GM18517 (cell line): ENCODE measurements around the gene PSORS1C2.

Experiments
- ATAC-seq: cut with Tn5 transposase; IDR thresholded peaks from one replicate; pipeline ENCODE4 v1.9.1; 2021; ENCODE audit warnings: mild to moderate bottlenecking, moderate library complexity; ENCODE audit not compliant: unreplicated experiment

Gene PSORS1C2

DNA sequence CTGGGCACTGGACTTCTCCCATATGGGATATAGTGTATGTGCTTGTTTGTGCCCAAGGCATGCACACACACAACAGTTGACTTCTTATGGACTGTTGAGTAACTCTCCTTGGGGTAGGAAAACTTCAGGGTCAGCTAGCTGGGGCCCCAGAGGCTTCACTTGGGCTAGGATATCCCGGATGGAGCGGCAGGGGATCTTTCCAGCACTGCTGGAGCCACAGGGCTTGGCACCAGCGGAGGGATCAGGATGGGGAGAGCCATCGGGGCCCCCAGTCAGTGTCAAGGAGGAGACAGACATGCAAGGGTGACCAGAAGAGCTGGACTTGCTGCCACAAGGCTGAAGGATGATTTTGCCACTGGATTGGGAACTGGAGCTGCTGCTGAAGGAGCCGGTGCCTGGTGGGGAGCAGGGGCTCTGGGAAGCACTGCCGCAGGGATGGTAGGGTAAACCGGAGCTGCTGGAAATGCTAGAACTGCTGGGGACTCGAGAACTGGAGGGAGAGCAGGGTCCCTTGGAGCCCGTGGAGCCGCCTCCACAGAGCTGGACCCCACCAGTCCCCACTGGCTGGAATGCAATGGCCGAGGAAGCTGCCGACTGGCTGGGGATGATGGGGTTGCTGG is 22.8 kb downstream of the PSORS1C2 start:
- no peak for ATAC-seq

DNA sequence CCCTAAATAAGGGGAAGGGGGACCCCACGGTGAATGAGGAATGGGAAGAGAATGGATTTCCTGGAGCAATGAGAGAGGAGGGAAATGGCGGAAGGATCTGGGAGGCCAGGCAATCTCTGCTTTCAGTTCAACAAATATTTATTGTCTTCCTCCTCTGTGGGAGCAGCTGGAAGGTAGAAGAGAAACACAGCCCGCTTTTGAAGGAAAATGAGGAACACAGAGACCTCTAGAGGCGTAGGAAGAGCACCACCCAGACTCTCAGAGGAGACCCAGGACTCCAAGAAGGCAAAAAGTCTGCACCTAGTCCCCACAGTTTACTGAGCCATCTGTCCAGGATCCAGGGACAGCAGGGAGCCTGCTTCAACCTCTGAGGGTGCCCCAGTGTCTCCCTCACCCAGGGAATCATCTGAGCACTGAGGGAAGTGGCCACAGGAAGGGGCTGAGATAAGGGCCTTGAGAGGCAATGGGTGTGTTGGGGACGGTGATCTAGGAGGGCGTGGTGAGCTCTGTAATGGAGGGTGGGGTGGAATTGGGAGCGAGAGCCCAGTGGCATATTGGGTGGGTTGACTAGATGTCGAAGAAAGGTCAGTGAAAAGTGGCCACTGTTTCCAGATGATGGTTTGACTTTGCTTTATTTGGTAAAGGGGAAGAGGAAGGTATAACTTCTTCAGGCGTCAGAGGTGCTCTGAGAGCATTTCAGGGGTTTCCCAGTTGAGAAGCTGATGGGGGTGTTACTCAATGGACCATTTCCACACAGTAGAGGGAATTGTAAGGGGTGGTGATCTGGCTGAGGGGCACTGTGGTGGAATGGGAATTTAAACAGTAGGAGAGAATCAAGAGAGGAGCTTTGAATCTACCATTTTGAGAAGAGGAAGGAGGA is 23.7 kb downstream of the PSORS1C2 start:
- ATAC-seq = no peak

DNA sequence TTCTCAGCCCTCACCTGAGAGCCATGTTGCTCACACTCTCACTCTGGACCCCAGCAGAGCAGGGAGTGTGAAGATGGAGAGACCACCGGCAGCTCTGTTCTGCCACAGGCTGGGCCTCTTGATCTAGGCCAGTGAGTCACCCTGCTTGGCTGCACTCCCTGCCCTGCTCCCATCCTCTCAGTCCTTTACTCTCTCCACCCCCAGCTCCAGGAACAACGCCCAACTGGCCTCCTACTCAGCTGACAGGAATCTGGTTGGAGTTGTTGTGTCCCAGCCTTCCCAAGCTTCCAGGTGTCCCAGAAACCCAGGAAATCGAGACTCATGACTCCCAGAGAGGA is 24.4 kb downstream of the PSORS1C2 start, which contains the start of gene PSORS1C1:
TSS of gene PSORS1C1 (plus strand) at position 260 of the 338 bp plus-strand sequence. CDS start 14,833 bp downstream, outside the sequence.
- ATAC-seq = no peak

DNA sequence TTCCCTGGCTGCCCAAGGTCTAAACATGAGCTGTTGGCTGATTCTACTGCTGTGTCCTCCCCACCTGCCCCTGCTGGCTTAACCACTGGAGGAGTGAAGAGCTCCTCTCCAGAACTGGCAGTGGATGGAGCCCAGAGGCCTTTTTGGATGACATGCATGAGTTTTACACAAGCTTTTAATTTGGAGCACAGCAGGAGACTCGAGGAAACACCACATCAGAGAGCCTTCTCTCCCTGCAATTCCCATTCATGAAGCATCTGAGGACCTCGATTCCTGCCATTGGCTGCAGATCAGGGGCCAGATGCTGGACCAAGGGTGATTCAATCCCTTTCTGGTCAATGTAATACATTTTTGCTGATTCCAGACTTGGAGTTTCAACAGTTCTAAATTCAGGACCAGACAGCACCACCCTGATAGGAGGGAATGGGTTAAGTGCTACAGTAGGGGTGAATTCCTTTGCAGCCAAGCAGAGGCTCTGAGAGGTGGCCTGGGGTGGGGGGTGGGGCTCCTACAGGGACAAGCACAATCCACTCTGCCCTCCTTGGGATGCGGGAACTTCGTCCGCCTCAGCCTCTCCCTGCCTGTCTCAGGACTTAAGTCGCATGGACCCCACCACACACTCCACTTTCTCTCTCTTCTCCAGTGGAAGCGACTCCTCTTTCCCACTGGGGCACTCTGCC is 24.9 kb downstream of the PSORS1C2 start:
- no peak for ATAC-seq

DNA sequence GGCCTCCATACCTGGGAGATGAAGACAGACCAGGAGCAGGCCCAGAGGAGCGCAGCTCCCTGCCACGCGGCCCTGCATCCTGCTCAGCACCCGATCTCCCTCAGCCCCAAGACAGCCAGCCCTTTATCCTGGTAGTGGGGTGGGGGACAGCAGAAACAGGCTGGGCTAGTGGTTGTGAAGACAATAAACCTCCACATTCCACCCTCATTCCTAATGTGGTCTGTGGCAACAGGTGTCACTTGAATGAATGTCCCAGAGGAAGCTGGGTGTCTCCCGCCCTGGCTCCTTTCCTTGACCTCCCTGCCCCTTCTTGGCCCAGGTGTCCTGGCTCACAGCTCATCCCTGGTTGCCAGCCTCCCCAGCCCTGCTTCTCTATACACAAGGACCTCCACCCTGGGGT is 26.4 kb downstream of the PSORS1C2 start, which contains the start of gene C6orf15:
TSS of gene C6orf15 (minus strand) at position 98 of the 400 bp plus-strand sequence. CDS start at position 78, 20 bp downstream.
- no peak for ATAC-seq

DNA sequence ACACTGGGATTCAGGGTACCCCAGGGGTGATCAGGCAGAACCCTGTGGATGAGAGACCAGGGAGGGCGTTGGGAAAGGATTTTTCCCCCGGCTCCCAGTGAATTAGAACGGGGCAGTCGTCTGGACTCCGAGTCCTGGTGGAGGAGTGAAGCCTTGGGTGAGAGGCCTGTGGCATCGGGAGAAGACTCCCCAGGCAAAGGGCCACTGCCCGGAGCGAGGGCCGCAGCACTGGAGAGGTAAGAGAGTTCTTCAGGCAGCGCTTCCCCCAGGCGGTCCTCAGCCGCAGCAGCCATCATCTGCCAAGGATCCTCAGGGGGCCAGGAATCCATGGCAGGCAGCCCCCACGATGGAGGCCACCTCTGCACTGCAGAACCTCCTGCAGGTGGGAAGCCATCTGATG is 27.2 kb downstream of the PSORS1C2 start:
- no peak for ATAC-seq

DNA sequence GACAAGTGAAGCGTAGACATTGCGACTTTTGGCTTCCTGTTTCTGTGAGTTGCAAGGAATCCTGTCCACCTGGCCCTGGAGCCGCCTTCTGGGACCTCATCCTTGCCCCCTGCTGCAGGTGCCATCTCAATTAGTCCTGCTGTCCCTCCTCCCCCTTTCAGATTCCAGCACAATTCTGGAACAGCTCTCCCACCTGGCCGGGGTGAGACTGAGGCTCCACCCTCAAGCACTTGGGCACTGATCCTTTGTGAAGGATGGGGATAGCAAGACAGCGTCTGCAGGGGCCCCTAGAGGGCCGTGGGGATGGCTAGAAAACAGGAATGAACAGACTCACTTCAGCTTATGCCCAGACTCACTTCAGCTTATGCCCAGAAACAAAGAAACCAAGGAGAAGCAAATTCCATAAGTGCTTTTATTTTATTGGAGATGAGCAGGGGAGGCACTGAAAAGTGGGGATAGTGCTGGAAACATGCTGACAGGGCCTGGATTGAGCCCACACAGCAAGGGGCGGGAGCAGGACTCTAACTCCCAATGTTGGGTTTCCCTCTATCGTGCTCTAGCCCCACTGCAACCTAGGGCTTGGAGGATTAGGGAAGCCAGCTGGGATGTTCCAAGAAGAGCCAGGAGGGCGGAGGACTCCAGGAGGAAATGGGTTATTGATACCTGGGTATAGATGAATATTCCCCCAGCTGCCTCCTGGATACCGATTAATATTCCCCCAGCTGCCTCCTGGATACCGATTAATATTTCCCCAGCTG is 27.9 kb downstream of the PSORS1C2 start:
- ATAC-seq = no peak

DNA sequence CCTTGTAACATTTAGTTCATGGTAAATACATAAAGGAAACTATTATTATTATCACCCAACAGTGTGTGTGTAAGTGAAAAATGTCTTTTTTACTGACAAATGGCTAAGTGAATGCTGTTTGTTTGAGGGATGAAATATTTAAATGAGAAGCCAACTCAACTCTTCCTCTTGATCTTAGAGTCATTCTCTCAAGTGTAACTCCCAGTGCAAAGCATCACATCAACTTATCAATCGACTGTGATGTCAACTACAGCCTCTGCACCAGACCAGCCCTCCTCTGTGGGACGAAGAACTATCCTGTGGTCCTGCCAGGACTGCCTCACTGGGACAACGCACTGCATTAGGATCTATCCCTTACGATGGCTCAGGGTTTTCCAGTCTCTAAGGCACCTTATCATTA is 31.8 kb downstream of the PSORS1C2 start:
- ATAC-seq = no peak

DNA sequence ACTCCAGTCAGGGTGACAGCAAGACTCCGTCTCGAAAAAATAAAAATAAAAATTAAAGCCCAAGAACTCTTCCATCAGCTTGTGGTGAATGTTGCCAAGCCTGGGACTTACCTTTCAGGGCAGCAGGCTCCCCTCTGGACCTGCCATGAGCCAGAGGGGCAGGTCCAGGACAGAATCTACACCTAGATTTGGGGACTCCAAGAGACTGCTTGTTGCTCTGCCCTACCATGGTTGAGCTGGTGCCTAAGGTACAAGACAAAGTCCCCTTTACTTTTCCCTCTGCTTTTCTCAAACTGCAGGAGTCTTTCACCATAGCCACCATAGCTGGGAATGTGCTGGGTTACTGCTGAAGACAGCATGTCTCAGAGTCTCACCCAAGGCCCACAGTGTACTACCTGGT is 35.7 kb downstream of the PSORS1C2 start:
- ATAC-seq = no peak

DNA sequence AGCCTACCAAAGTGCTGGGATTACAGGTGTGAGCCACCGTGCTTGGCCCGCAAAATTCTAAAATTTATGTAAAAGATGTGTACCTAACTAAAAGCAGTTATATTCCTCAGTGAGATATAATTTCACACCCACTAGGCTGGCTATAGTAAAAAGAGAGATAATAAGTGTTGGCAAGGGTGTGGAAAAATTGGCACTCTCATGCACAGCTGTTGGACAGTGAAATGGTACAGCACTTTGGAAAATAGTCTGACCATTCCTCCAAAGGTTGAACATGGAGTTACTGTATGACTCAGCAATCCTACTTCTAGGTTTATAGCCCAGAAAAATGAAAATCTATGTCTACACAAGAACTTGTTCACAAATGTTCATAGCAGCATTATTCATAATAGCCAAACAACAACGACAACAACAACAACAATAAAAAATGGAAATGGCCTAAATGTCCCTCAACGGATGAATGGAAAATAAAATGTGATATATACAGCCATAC is 40.4 kb downstream of the PSORS1C2 start:
- no peak for ATAC-seq

DNA sequence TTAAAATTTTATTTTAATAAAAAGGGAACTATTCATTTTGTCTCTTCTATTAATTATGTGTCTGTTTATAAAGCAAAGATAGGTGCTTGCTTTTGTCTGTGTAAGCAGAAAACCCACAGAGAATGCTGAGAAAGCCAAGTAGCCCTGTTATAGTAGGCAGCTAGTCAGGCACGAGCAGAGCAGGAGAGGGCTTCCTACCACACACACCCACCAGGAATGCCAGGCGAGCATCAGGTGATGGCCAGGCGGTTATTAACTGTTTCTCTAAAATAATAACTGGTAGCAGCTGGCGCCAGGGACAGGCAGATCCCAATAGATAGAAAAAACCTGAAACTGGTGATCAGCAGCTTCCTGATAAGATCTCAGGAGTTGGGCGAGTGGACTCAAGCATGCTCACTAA is 42.2 kb downstream of the PSORS1C2 start:
- no peak for ATAC-seq

DNA sequence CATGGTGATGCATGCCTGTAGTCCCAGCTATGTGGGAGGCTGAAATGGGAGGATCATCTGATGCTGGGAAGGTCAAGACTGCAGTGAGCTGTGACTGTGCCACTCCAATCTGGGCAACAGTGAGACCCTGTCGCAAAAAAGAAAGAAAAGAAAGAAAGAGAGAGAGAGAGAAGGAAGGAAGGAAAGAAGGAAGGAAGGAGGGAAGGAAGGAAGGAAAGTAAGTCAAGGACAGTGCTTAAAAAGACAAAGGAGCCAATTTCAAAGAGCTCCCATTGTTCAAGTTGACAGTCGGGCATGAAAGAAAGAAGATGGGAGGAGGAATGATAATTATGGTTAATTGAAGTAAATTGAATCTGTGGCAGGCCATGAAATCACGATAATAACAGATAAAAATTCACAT is 42.7 kb downstream of the PSORS1C2 start:
- ATAC-seq = no peak

DNA sequence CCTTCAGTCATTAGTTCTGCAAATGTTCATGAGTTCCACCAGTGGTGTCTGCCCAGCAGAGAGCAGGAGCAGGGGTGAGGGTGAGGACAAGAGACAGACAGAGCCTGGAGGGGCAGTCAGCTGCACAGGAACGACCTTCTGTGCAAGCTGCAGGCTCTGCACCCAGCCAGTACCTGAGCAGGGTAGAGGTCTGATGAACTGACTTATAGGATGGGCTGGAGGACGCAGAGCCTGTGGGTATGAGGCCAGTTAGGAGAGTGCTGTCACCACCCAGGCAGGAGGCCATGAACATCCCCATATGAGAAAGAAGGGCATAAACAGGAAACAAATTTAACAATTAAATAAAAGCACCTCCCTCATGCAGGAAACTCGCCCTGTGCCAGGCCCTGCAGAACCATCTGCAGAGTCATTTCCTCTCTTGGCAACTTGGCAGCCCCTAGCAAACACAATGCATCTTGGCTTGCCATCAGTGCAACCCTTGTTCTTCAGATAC is 44.4 kb downstream of the PSORS1C2 start:
- no peak for ATAC-seq

DNA sequence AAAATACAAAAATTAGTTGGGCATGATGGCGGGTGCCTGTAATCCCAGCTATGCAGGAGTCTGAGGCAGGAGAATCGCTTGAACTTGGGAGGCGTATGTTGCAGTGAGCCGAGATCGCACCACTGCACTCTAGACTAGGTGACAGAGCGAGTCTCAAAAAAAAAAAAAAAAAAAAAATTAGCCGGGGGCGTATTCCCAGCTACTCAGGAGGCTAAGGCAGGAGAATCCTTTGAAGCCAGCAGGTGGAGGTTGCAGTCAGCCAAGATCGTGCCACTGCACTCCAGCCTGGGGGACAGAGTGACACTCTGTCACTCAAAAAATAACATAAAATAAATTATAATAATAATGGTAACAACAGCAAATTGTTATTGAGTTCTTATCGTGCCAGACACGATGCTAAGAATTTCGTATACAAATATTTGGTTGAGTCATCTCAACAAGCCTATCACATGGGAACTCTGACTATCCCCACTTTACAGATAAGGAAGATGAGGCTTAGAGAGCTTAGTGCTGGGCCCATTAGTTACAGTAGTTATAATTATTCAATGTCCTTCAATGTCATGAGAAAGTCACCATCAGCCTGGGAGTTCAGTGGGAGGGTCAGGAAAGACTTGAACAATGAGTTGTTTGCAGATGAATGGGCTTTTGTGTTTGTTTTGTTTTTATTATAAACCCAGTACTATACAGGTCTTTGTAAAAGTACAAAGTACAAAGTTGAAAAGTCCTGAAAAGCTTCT is 45.9 kb downstream of the PSORS1C2 start:
- ATAC-seq = no peak

DNA sequence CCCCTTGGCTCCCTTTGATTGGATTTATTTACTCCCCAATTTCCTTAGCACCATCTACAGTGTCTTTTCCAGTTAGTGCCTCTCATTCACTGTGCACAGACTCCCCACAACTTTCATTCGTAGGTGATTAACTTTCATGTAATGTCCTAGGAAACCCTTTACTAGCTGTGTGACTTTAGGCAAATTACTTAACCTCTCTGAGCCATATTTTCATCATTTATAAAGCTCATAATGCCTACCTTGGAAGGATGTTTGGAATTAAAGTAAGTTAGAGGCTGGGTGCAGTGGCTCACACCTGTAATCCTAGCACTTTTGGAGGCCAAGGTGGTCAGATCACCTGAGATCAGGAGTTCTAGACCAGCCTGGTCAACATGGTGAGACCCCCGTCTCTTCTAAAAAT is 46.6 kb downstream of the PSORS1C2 start:
- no peak for ATAC-seq

DNA sequence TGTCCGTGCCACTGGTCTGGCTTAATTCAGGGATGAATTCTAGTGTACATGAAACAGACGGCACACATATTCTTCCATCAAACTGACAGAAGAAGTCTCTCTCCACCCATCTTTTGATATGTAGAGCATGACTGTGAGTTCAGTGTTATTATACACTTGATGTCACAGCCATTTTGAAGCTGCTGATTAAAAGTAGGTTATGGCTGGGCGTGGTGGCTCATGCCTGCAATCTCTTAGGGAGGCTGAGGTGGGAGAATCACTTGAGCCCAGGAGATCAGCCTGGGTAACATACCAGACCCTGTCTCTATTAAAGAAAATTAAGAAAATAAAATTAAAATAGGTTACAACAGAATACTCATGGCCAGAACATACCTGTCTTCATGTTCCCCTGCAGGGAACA is 47.2 kb downstream of the PSORS1C2 start:
- ATAC-seq = no peak

DNA sequence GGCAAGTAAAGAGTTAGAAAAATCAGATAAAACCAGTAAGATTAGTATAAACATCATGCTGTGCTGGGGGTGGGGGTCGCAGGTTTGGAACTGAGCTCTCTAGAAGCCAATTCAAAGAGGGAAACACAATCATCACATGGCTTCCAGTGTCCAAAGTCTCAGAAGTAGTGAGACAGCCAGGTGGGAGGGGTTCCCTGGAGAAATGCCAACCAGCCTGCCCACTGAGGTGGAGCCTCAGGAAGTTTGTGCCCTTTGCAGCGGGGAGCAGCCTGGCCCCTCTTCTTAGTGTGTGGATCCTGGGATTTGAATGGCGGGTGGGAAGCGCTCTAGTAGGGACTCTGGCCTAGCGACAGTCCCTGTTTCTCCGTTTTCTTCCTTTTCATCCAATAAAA is 47.9 kb downstream of the PSORS1C2 start:
- no peak for ATAC-seq

DNA sequence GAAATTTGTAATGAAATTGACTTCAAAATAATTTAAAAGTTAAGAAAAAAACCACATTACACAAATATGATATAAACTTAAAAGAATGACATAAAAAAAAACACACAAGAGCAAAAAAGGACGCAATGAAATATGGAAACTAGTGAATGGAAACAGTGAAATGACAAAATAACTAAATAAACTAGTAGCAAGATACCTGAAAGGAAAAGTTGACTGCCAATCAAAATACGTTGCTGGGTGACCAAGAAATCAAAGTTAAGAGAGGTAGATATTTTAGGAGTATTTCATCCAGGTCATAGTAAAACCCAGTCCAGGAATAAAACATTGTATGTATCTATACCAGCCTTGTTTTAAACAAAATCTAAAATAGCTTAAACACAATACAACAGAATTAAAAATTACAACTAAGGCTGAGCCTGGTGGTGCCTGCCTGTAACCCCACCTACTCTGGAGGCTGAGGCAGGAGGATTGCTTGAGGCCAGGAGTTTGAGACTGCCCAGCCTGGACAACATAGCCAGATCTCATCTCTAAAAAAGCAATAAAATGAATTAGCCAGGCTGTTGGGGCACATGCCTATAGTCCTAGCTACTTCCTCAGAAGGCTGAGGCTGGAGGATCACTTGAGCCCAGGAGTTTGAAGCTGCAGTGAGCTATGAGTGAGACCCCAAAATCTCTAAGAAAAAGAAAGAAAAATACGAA is 48.4 kb downstream of the PSORS1C2 start:
- ATAC-seq = no peak
